ENCODE measurements around the gene LIMK2. TPM values are rescaled to one million over a fixed set of nuclear protein-coding genes. Genes with fewer than 3 reads are reported as not detected.
"Not testable (repeated sequence)": the region's sequence is repeated elsewhere in the genome, so short reads cannot be mapped to it uniquely, and the experiment has no call there.

The LIMK2 gene
- total RNA-seq, 4 donors from 2014 or later: 50.0 to 67.2 (median 56.9) TPM

DNA sequence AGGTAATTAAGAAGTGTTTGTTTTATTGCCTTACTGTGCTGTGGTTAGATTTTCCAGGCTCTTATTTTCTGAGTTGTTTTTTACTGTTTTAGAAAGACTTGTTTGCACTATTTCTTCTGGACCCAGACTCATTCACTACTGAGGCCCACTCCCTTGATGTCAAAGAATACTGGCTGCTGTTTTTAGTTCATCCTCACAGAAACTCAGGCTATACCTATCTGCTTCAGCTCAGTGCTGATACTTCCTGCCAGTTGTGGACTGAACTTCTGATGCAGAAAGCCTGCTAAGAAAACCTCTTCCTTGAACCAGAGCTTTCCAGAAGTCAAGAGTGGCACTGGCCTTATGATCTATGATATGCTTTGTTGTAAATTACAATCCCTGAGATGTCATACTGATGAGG lies 96.1 kb downstream of the LIMK2 start:
- Histone ChIP-seq H3K36me3 (no peaks in the 10 kb centered on the region), H3K9me3 (no peaks in the 10 kb centered on the region), H3K4me3 (no peak overlapping the region), H3K27me3 (no peaks in the 10 kb centered on the region), H3K4me1 (peaks cover 0 to 5% (median 3%) of the 10 kb centered on the region in 4 donors), H3K27ac (no peak overlapping the region)
- no peak for TF ChIP-seq EP300 (IDR thresholded peaks at IDR 0.05)
- no peak for TF ChIP-seq POLR2A (IDR thresholded peaks at IDR 0.05)
- TF ChIP-seq, protein P1, sequence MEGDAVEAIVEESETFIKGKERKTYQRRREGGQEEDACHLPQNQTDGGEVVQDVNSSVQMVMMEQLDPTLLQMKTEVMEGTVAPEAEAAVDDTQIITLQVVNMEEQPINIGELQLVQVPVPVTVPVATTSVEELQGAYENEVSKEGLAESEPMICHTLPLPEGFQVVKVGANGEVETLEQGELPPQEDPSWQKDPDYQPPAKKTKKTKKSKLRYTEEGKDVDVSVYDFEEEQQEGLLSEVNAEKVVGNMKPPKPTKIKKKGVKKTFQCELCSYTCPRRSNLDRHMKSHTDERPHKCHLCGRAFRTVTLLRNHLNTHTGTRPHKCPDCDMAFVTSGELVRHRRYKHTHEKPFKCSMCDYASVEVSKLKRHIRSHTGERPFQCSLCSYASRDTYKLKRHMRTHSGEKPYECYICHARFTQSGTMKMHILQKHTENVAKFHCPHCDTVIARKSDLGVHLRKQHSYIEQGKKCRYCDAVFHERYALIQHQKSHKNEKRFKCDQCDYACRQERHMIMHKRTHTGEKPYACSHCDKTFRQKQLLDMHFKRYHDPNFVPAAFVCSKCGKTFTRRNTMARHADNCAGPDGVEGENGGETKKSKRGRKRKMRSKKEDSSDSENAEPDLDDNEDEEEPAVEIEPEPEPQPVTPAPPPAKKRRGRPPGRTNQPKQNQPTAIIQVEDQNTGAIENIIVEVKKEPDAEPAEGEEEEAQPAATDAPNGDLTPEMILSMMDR (IDR thresholded peaks at IDR 0.05): no peak
- no peak for DNase-seq (ENCODE audit: low spot score in 2 of 2)

DNA sequence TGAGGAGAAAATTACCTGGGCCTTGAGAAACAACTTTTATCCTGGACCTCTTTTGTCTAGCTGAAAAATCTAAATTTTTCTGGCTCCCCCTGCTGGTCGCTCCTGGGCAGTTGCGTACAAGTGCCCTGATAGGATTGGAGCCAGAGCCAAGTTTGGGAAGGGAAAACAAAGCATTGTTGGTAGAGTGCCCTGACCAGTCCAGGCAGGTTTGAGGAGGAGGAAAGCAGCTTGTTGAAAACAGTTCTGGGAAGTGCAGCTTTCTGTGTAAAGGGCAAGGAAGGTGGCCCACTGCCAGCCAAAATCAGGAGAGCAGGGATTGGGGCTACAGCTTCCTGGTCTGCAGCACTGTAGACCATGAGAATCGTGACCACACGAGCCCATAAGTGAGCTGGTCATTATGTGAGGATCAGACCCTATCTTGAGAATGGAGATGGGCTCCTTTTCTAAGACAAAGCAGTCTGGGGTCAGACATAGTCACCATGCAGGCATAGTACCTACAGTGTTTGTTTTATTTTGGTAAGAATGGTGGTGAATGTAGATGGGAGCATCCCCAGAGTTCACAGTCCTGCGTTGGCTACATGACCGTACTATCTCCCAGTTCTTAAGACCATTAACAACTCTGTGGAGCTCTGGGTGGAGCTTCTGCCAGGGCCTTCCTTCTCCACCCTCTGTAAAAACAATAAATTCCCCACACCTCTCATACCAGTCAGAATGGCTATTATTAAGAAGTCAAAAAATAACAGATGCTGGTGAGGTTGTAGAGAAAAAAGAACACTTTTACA lies 101.5 kb downstream of the LIMK2 start:
- TF ChIP-seq EP300 (IDR thresholded peaks at IDR 0.05): peak; percentile 65 to 84
- TF ChIP-seq, protein P1 (IDR thresholded peaks at IDR 0.05): peak; percentile 86 to 93 (median 87)
- TF ChIP-seq POLR2A (IDR thresholded peaks at IDR 0.05): no peak
- Histone ChIP-seq H3K4me3 (no peak overlapping the region), H3K36me3 (peaks cover 0 to 4% (median 0%) of the 10 kb centered on the region in 3 donors), H3K27ac (peak overlapping the region; percentile 62 to 88 (median 74)), H3K27me3 (no peaks in the 10 kb centered on the region), H3K4me1 (peaks cover 0 to 13% (median 11%) of the 10 kb centered on the region in 4 donors), H3K9me3 (peaks cover 0 to 6% (median 0%) of the 10 kb centered on the region in 4 donors)
- DNase-seq (ENCODE audit: low spot score in 2 of 2): peak; percentile 52 to 81
- WGBS, 2 donors: 27 to 29% methylated on average over 6 of the region's 6 CpGs

DNA sequence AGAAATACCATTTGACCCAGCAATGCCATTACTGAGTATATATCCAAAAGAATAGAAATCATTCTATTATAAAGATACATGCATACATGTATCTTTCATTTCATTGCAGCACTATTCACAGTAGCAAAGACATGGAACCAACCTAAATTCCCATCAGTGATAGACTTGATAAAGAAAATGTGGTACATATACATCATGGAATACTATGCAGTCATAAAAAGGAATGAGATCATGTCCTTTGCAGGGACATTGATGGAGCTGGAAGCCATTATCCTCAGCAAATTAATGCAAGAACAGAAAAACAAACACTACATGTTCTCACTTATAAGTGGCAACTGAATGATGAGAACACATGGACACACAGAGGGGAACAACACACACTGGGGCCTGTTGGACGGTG lies 102.1 kb downstream of the LIMK2 start:
- not testable (repeated sequence) for DNase-seq (ENCODE audit: low spot score in 2 of 2); H3K36me3 ChIP-seq; H3K27me3 ChIP-seq; H3K9me3 ChIP-seq; H3K4me3 ChIP-seq
- Histone ChIP-seq H3K27ac (peak overlapping the region in 3 of 4 donors; percentile 70 to 88 (median 77)), H3K4me1 (peaks cover 0 to 13% (median 11%) of the 10 kb centered on the region in 4 donors)
- 94 to 96% methylated on average over 1 of the region's 1 CpG for WGBS, 2 donors

DNA sequence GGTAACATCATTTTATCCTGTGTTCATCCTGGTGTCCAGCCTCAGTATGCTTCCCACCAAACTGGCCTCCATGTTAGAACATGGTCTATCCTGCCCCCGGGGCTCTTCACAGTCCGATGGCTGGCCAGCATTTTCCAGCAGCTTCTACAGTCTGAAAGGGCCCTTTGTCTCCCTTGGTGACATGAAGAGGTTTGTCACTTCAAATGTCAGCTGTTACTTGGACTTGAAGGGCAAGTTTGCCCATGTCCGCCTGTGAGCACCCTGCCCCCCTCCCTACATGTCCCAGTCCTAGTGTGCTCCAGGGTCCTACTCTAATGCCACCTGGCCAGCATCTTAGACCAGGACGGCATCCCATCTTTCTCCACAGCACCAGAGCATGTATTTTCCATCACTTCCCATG lies 109.3 kb downstream of the LIMK2 start:
- H3K27me3 ChIP-seq: no peaks in the 10 kb centered on the region
- TF ChIP-seq, protein P1 (IDR thresholded peaks at IDR 0.05): no peak
- TF ChIP-seq EP300 (IDR thresholded peaks at IDR 0.05): peak in 1 of 2 donors; percentile 19
- H3K27ac ChIP-seq: peak overlapping the region in 2 of 4 donors; percentile 59 to 62
- H3K9me3 ChIP-seq: no peaks in the 10 kb centered on the region
- no peak overlapping the region for H3K4me3 ChIP-seq
- WGBS, 2 donors: 57 to 59% methylated on average over 4 of the region's 4 CpGs
- H3K4me1 ChIP-seq: peaks cover 0 to 10% (median 0%) of the 10 kb centered on the region in 4 donors
- no peak for DNase-seq (ENCODE audit: low spot score in 2 of 2)
- peaks cover 0 to 48% (median 0%) of the 10 kb centered on the region in 3 donors for H3K36me3 ChIP-seq

DNA sequence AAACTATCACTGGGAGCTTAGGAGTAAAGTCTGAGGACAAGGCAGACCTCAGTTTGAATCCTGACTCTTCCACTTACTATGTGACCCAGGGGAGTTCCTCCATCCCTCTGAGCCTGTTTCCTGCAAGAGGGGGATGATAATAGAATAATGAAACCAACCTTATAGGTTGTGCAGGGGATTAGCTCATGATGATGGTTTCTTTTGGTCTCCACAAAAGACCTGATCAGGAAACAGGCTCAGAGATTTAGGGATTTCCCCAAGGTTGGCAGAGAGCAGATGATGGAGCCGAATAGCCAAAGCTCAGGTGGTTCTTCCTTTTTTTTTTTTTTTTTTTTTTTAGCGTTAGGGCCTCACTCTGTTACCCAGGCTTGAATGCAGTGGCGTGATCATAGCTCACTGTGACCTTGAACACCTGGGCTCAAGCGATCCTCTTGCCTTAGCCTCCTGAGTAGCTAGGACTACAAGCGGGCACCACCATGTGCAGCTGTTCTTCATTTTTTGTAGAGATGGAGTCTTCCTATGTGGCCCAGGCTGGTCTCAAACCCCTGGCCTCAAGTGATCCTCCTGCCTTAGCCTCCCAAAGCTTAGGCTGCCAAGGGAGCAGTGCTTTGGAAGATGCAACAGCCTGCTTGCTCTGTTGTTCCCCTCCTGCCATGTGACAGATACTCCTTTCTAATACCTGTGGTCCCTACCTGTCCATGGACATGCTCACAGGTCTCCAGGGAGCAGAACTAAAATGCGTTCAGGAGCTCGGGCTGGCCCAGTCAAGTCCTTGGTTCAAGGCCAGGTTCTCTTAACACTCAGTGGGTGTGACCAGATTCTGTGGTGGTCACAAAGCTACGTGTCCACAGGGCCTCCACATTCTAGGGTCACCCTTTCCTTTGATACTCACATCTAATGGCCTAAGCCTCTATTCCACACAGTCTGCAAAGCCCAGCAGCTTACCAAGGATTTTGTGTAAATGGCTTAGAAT lies 111.8 kb downstream of the LIMK2 start:
- no peak for DNase-seq (ENCODE audit: low spot score in 2 of 2)
- 88 to 89% methylated on average over 8 of the region's 8 CpGs for whole genome bisulfite sequencing, 2 donors

More for the DNA sequence above, 111.8 kb downstream of the LIMK2 start:
- Histone ChIP-seq H3K4me3 (no peak overlapping the region), H3K9me3 (no peaks in the 10 kb centered on the region), H3K27ac (no peak overlapping the region), H3K4me1 (peaks cover 0 to 22% (median 0%) of the 10 kb centered on the region in 4 donors), H3K27me3 (no peaks in the 10 kb centered on the region), H3K36me3 (peaks cover 0 to 69% (median 6%) of the 10 kb centered on the region in 3 donors)
- TF ChIP-seq EP300 (IDR thresholded peaks at IDR 0.05) (no peak), POLR2A (IDR thresholded peaks at IDR 0.05) (no peak)
- TF ChIP-seq, protein P1 (IDR thresholded peaks at IDR 0.05): no peak
